ENCODE results near the gene RAB13. TPM values are rescaled to one million over a fixed set of nuclear protein-coding genes. Genes with fewer than 3 reads are reported as not detected.

RAB13 gene
- total and polyA plus RNA-seq, 2 of the 13 experiments (the other 11 are each of a cell fraction or from before 2014, with no cell fraction given): 15.9 to 24.7 TPM

GRCh38 chr1:153946622-153947241 is 39.4 kb downstream of the RAB13 start, which contains the start of gene DENND4B (continued):
- TF ChIP-seq TFE3 (CRISPR knock-in tag; IDR thresholded peaks at IDR 0.05) (peak; percentile 44; the same call in 1 of the 2 replicates), ZFX (CRISPR knock-in tag; IDR thresholded peaks at IDR 0.05; ENCODE audit: low read depth) (peak; percentile 44; the same call in 1 of the 2 replicates), ZNF124 (CRISPR knock-in tag; IDR thresholded peaks at IDR 0.05) (peak; percentile 63; the same call in 1 of the 2 replicates), CTCF (CRISPR knock-in tag; IDR thresholded peaks at IDR 0.05) (peak; percentile 92), KAT7 (CRISPR knock-in tag; IDR thresholded peaks at IDR 0.05; ENCODE audit: borderline replicate concordance) (0 out of 2 replicates have a peak, but pooled peaks have one; percentile 36), PTBP1 (IDR thresholded peaks at IDR 0.05; ENCODE audit: low read depth, low read length, poor library complexity, severe bottlenecking) (peak; percentile 58), ATF4 (CRISPR knock-in tag; IDR thresholded peaks at IDR 0.05) (peak in 1 of 2 experiments; percentile 14; a peak in 1 of 4 replicates), ZMAT3 (CRISPR knock-in tag; conservative IDR thresholded peaks at IDR 0.05) (no peak), IKZF5 (CRISPR knock-in tag; IDR thresholded peaks at IDR 0.05) (peak; percentile 69; the same call in 1 of the 2 replicates), ZNF331 (CRISPR knock-in tag; IDR thresholded peaks at IDR 0.05) (peak; percentile 75; the same call in 1 of the 2 replicates), RAD21 (CRISPR knock-in tag; IDR thresholded peaks at IDR 0.05) (peak; percentile 85), POLR2AphosphoS5 (IDR thresholded peaks at IDR 0.05; ENCODE audit: low read depth, low read length) (no peak), NCOR1 (IDR thresholded peaks at IDR 0.05; ENCODE audit: borderline replicate concordance, low read length) (no peak)
- TF ChIP-seq, protein P1, sequence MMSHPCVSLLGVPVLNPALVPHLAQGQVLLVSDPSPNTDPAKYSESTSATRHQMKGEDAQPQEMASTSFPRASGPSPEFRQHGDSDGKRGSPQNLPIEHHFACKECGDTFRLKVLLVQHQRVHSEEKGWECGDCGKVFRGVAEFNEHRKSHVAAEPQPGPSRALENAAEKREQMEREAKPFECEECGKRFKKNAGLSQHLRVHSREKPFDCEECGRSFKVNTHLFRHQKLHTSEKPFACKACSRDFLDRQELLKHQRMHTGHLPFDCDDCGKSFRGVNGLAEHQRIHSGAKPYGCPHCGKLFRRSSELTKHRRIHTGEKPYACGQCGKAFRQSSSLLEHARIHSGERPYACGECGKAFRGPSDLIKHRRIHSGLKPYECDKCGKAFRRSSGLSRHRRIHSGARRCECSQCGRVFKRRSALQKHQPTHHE (CRISPR knock-in tag; IDR thresholded peaks at IDR 0.05; ENCODE audit: borderline replicate concordance): no peak
- TF ChIP-seq, protein P2, sequence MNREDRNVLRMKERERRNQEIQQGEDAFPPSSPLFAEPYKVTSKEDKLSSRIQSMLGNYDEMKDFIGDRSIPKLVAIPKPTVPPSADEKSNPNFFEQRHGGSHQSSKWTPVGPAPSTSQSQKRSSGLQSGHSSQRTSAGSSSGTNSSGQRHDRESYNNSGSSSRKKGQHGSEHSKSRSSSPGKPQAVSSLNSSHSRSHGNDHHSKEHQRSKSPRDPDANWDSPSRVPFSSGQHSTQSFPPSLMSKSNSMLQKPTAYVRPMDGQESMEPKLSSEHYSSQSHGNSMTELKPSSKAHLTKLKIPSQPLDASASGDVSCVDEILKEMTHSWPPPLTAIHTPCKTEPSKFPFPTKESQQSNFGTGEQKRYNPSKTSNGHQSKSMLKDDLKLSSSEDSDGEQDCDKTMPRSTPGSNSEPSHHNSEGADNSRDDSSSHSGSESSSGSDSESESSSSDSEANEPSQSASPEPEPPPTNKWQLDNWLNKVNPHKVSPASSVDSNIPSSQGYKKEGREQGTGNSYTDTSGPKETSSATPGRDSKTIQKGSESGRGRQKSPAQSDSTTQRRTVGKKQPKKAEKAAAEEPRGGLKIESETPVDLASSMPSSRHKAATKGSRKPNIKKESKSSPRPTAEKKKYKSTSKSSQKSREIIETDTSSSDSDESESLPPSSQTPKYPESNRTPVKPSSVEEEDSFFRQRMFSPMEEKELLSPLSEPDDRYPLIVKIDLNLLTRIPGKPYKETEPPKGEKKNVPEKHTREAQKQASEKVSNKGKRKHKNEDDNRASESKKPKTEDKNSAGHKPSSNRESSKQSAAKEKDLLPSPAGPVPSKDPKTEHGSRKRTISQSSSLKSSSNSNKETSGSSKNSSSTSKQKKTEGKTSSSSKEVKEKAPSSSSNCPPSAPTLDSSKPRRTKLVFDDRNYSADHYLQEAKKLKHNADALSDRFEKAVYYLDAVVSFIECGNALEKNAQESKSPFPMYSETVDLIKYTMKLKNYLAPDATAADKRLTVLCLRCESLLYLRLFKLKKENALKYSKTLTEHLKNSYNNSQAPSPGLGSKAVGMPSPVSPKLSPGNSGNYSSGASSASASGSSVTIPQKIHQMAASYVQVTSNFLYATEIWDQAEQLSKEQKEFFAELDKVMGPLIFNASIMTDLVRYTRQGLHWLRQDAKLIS (CRISPR knock-in tag; IDR thresholded peaks at IDR 0.05): no peak
- TF ChIP-seq, protein P3, sequence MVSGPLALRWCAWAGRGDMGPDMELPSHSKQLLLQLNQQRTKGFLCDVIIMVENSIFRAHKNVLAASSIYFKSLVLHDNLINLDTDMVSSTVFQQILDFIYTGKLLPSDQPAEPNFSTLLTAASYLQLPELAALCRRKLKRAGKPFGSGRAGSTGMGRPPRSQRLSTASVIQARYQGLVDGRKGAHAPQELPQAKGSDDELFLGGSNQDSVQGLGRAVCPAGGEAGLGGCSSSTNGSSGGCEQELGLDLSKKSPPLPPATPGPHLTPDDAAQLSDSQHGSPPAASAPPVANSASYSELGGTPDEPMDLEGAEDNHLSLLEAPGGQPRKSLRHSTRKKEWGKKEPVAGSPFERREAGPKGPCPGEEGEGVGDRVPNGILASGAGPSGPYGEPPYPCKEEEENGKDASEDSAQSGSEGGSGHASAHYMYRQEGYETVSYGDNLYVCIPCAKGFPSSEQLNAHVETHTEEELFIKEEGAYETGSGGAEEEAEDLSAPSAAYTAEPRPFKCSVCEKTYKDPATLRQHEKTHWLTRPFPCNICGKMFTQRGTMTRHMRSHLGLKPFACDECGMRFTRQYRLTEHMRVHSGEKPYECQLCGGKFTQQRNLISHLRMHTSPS (CRISPR knock-in tag; IDR thresholded peaks at IDR 0.05; ENCODE audit: low read depth): peak; percentile 55; the same call in 1 of the 2 replicates
